AG09309 (cell line): ENCODE measurements around the gene TSPAN12.

ENCODE experiments used
- DNase-seq: peaks from one replicate; pipeline ENCODE4 v3.0.0-alpha.2; 2010; ENCODE audit warnings: low read depth
- H3K4me3 ChIP-seq: 2 replicates; pipeline ENCODE4 v1.5.1; 2011; ENCODE audit warnings: mild to moderate bottlenecking, low read depth, low read length, moderate library complexity; ENCODE audit not compliant: control insufficient read depth
- TF ChIP-seq, protein P1 (sequence below): IDR thresholded peaks from 2 replicates; pipeline ENCODE4 v1.5.1; 2011; ENCODE audit warnings: mild to moderate bottlenecking, low read depth, low read length, inconsistent platforms; ENCODE audit not compliant: insufficient read depth, control insufficient read depth; ENCODE audit errors: missing control alignments

The TSPAN12 gene

DNA sequence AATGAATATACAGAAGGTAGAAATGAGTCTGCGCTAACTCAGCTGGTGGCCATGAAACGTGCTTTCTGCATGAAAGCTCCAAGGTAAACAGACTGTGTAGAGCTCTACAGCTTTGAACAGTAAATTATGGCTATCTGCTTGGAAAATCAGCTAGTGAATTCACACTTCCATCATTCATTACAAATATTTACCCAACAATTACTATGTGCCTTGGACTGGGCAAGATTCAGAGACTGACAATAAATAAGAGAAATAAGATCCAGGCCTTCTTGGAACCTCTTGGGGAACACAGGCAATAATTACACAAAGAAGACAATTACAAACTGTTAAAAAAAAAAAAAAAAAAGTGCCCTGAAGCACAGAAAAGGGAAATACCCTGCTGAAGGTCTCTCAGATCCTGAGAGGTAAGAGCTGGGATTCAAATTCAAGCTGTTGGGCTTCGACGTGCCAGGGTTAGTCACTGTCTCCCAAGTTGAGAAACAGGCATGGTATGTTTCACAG is 15.8 kb downstream of the TSPAN12 start:
- TF ChIP-seq, protein P1, sequence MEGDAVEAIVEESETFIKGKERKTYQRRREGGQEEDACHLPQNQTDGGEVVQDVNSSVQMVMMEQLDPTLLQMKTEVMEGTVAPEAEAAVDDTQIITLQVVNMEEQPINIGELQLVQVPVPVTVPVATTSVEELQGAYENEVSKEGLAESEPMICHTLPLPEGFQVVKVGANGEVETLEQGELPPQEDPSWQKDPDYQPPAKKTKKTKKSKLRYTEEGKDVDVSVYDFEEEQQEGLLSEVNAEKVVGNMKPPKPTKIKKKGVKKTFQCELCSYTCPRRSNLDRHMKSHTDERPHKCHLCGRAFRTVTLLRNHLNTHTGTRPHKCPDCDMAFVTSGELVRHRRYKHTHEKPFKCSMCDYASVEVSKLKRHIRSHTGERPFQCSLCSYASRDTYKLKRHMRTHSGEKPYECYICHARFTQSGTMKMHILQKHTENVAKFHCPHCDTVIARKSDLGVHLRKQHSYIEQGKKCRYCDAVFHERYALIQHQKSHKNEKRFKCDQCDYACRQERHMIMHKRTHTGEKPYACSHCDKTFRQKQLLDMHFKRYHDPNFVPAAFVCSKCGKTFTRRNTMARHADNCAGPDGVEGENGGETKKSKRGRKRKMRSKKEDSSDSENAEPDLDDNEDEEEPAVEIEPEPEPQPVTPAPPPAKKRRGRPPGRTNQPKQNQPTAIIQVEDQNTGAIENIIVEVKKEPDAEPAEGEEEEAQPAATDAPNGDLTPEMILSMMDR, result no peak
- no peak overlapping the region for H3K4me3 ChIP-seq
- no peak for DNase-seq

DNA sequence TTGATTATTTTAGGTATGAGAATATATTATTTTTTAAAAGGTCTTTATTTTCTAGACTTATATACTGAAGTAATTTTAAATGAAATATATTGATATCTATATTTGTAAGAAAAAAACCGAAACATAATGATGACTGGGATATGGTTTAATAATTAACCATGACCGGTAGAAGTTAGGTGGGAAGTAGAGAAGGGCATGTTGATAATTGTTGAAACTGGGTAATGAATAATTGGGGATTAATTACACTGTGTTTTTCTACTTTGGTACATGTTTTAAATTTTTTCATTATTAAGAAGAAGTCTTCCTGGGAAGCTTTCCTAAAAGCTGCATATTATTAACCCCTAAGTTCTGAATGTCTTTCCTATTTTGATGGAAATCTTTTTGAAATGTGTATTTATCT is 16.3 kb downstream of the TSPAN12 start:
- DNase-seq, result no peak
- TF ChIP-seq, protein P1, result no peak
- no peak overlapping the region for H3K4me3 ChIP-seq

DNA sequence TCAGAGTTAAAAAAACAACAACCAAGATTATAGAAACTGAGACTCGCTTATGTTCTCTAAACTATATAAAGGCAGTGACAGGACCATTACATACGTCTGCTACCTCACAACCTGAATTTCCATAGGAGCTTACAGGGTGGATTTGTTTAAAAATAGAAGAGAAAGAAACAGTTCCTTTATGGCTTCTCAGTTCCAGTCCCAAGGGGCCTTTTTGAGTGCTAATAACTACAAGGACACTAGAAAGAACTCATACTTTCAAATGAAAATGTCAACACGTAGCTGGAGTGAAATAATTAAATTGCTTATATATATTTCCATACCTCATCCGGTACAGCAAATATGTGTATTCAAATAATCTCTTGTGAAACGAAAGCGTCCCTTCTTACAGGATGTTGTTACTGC is 19.7 kb downstream of the TSPAN12 start:
- no peak overlapping the region for H3K4me3 ChIP-seq
- no peak for DNase-seq
- TF ChIP-seq, protein P1, result no peak

DNA sequence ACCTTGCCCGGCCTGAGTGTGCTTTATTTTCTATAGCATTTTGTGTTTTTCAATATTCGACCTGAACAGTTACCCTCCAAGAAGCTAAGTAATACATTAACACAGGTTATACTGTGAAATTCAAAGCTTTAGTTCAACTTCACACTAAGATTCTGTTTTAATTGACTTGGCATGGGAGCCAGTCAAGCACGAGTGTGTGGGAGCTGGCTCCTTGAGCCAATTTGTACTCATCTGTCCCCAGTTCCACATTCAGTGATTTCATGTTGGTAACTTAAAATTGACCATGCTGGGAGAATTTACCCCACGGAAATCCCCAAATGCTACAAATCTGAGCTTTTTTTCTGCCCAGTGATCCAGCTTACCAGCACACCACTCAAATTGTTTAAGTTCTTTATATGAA is 20.3 kb downstream of the TSPAN12 start:
- TF ChIP-seq, protein P1, result no peak
- no peak overlapping the region for H3K4me3 ChIP-seq

DNA sequence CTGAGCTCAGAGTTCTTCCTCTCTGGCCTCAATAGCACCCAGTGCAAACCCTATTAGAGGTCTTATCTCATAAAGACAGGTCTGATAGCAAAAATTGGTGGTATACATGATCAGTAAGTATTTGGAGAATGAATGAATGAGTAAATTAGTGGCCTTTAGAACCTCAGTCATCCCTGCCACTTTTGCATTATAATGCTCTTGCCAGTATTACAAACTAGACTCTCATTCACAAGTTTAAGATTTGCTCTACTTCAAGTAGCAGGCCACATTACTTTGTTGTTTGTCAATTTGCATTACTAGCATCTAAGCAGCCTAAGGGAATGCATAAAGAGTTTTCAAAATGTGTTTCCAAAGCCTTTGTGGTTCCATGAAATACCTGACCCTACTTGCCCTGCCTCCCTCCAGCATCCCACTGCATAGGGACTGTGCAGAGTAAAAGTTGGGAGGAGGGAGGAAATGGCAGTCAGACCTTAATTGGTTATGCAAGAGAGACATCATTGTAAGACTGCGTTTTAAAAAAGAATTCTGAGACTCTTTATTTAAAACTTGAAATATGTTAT is 21.3 kb downstream of the TSPAN12 start:
- no peak overlapping the region for H3K4me3 ChIP-seq
- TF ChIP-seq, protein P1, result no peak
- no peak for DNase-seq

More for the DNA sequence above, 20.3 kb downstream of the TSPAN12 start:
- no peak for DNase-seq

DNA sequence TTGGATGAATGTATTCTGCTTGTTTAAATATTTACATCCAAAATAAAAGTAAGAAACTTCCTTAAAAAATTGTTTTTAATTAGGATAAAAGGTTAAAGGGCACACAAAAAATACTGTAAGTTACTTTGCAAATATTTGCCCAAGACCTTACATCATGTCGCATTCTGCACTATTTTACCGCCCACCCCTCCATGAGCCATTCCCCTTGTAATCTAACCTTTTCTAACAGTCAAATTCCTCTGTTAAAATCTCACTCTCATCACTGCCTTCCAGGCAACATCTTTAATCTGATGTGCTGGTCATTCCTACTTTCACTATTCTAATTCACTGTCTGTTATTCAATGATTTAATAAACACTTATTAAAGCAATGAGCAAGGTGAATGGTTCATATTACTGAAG is 23.2 kb downstream of the TSPAN12 start:
- TF ChIP-seq, protein P1, result no peak
- no peak overlapping the region for H3K4me3 ChIP-seq
- DNase-seq, result no peak
